Heart left ventricle (tissue), 16 donors: ENCODE measurements around the gene CRACDL. TPM values are rescaled to one million over a fixed set of nuclear protein-coding genes. Genes with fewer than 3 reads are reported as not detected.

Source experiments
- ATAC-seq, 4 donors: fragments of 200-7000 bp; cut with Tn5 transposase; one replicate each; pipeline ENCODE4 v1.9.1; 2020 to 2022; ENCODE audit warnings: moderate library complexity in 4 of 4, mild to moderate bottlenecking in 3 of 4, moderate number of reproducible peaks in 1 of 4
- DNase-seq, 5 donors: peaks; one replicate each; pipeline ENCODE4 v3.0.0-alpha.2; 2020
- H3K27ac ChIP-seq, 12 donors: fragments of 200-600 bp; sonication (generic) in 4 of 12; one replicate each; pipeline versions ENCODE4 v1.5.0 to v1.8.0; 2016 to 2022; ENCODE audit warnings: mild to moderate bottlenecking in 2 of 12
- H3K27me3 ChIP-seq, 9 donors: fragments of 200-600 bp; sonication (generic) in 2 of 9; one replicate each; pipeline versions ENCODE4 v1.5.1 to v1.8.0; 2016 to 2022; ENCODE audit warnings: mild to moderate bottlenecking in 3 of 9
- H3K36me3 ChIP-seq, 9 donors: fragments of 200-600 bp; sonication (generic) in 2 of 9; one replicate each; pipeline versions ENCODE4 v1.5.0 to v1.8.0; 2018 to 2022; ENCODE audit warnings: mild to moderate bottlenecking in 2 of 9
- H3K4me1 ChIP-seq, 12 donors: fragments of 200-600 bp; sonication (generic) in 4 of 12; one replicate each; pipeline versions ENCODE4 v1.5.0 to v1.8.0; 2016 to 2022; ENCODE audit warnings: mild to moderate bottlenecking in 3 of 12
- H3K4me3 ChIP-seq, 12 donors: fragments of 200-600 bp; sonication (generic) in 4 of 12; one replicate each; pipeline versions ENCODE4 v1.5.0 to v1.8.0; 2017 to 2022; ENCODE audit warnings: mild to moderate bottlenecking in 9 of 12, moderate library complexity in 4 of 12
- H3K9me3 ChIP-seq, 12 donors: fragments of 200-600 bp; sonication (generic) in 4 of 12; one replicate each; pipeline versions ENCODE4 v1.5.0 to v1.8.0; 2016 to 2022; ENCODE audit warnings: mild to moderate bottlenecking in 1 of 12
- POLR2A ChIP-seq, 2 donors: fragments of 450-650 bp; IDR thresholded peaks; one replicate each; pipeline ENCODE4 v1.6.1; 2017; ENCODE audit warnings: antibody characterized with exemption in 2 of 2, mild to moderate bottlenecking in 2 of 2, moderate library complexity in 2 of 2
- WGBS, 4 donors: extraction: QIAGEN DNeasy Blood & Tissue Kit in 2 of 4; methylation state at CpG; one replicate each; pipeline versions ENCODE4 v1.1.5 to v1.1.7; 2013 to 2018; 5-methylcytosine and 5-hydroxymethylcytosine counted together
- intact Hi-C, 10 donors: fragments of 100-400 bp; cut with DNase I; formaldehyde crosslinking; loops; one replicate each; pipeline versions ENCODE4 v1.11.1 to v1.14.2; 2022
- polyA plus RNA-seq, 2 donors: library from polyadenylated mRNA; stranded (reverse); fragments of 200-250 nt; gene quantifications; one replicate each; pipeline ENCODE4 v1.2.3, GENCODE V29; 2013
- total RNA-seq, 9 donors: library from RNA; depleted of rRNA in 2 of 9; stranded (reverse); fragments of >200 nt in 2 of 9; fragmentation: NEBNext Ultra II Directional in 3 of 9; extraction: Animal tissue kit (Norgen Biotek cat#: 25700) in 3 of 9; gene quantifications; one replicate each; pipeline versions ENCODE4 v1.1.0 to v1.2.4, GENCODE V29; 2016 to 2023
- TF ChIP-seq, protein P1 (sequence below), 12 donors: fragments of 200-600 bp; sonication (generic) in 4 of 12; IDR thresholded peaks; one replicate each; pipeline versions ENCODE4 v1.5.0 to v1.8.0; 2018 to 2022; ENCODE audit warnings: antibody characterized with exemption in 12 of 12, mild to moderate bottlenecking in 5 of 12
- donor health status: ischemic (EF 13 %, LVEDD 7.1; RV severe dilation, severe dysfunction).
- donor health status: healthy with polysubstance abuse.
- donor health status: DM: no; HTN: yes; CAD: no.
- donor health status: DM: no; HTN: no; CAD: no.
- donor health status: ischemic (EF 25% LVEDD 6.9; RV normal size, moderate dysfunction).
- donor health status: ischemic (EF 25% LVEDD 5.7; RV mildly dilated, moderate dysfunction).
- donor health status: healthy.
- donor health status: DM: yes; HTN: yes; CAD: no.
- donor health status: ischemic (EF 35%, LVEDD 5.7; RV mildly dilated, moderate dysfunction).
- donor health status: nonischemic (EF 11% LVEDD 7.7; RV severe dilation, severe dysfunction).
- donor health status: DM: yes; HTN: yes; CAD: no.
- donor health status: PGD.
- donor health status: ischemic (EF 29% LVEDD 5.4; RV normal size, mild dysfunction).
- donor health status: nonischemic (EF 23%, LVEDD 6.1; RV moderate dilation, normal function).

The CRACDL gene
- total and polyA plus RNA-seq, 11 donors, result 1.1 to 7.4 (median 2.9) TPM

DNA sequence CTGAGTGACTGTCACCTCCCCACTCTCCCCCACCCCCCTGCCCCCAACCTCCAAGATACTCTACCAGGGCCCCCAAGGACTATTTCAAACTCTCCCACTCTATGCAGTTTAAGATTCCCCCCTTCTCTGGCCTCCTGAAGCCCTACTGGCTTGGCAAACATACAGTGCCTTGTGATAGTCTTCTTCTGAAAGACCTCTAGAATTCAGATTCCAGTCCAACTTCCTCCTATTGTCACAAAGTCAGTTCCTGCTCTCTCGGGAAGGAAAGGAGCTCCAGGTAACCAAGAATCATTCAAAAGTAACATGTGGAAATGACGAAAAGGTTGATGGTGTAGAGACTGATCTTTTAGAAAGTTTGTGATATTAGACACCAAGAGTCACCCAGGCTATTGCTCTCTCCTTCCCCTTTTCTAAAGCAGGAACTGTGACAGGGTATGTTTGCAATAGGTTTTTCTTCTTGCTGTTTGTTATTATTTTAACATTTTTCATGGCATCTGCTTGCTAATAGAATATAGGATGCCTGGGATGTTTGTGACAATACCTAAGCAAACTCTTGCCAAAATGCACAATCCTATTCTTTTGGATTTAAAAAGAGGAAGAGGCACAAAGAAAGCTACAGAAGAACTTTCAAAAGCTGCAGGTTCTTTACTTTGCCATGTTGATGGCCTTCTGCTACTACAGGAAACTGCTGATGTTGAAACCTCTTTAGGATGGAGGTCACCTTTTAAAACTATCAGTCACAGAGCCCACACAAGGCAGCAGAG is 111.6 kb downstream of the CRACDL start:
- Histone ChIP-seq H3K27ac (peak overlapping the region; percentile 76 to 98 (median 92)), H3K4me3 (no peak overlapping the region), H3K9me3 (no peaks in the 10 kb centered on the region), H3K36me3 (no peaks in the 10 kb centered on the region), H3K27me3 (peaks cover 0 to 7% (median 0%) of the 10 kb centered on the region in 9 donors), H3K4me1 (peaks cover 0 to 57% (median 27%) of the 10 kb centered on the region in 12 donors)
- whole genome bisulfite sequencing, 4 donors, result 41 to 66% (median 57%) methylated on average over 2 of the region's 2 CpGs
- no peak for TF ChIP-seq POLR2A (IDR thresholded peaks at IDR 0.05)
- TF ChIP-seq, protein P1, sequence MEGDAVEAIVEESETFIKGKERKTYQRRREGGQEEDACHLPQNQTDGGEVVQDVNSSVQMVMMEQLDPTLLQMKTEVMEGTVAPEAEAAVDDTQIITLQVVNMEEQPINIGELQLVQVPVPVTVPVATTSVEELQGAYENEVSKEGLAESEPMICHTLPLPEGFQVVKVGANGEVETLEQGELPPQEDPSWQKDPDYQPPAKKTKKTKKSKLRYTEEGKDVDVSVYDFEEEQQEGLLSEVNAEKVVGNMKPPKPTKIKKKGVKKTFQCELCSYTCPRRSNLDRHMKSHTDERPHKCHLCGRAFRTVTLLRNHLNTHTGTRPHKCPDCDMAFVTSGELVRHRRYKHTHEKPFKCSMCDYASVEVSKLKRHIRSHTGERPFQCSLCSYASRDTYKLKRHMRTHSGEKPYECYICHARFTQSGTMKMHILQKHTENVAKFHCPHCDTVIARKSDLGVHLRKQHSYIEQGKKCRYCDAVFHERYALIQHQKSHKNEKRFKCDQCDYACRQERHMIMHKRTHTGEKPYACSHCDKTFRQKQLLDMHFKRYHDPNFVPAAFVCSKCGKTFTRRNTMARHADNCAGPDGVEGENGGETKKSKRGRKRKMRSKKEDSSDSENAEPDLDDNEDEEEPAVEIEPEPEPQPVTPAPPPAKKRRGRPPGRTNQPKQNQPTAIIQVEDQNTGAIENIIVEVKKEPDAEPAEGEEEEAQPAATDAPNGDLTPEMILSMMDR (IDR thresholded peaks at IDR 0.05), result no peak
- intact Hi-C loops, result loop anchor here in 7 of 10 donors (5.0 to 10.0 kb wide), 5 partner anchors 67 to 410 kb away; partner anchors contain the start of gene MGAT4A (in 4 of the 7)
- ATAC-seq (peak in 2 of 4 donors; percentile 29 to 67), DNase-seq (no peak)

DNA sequence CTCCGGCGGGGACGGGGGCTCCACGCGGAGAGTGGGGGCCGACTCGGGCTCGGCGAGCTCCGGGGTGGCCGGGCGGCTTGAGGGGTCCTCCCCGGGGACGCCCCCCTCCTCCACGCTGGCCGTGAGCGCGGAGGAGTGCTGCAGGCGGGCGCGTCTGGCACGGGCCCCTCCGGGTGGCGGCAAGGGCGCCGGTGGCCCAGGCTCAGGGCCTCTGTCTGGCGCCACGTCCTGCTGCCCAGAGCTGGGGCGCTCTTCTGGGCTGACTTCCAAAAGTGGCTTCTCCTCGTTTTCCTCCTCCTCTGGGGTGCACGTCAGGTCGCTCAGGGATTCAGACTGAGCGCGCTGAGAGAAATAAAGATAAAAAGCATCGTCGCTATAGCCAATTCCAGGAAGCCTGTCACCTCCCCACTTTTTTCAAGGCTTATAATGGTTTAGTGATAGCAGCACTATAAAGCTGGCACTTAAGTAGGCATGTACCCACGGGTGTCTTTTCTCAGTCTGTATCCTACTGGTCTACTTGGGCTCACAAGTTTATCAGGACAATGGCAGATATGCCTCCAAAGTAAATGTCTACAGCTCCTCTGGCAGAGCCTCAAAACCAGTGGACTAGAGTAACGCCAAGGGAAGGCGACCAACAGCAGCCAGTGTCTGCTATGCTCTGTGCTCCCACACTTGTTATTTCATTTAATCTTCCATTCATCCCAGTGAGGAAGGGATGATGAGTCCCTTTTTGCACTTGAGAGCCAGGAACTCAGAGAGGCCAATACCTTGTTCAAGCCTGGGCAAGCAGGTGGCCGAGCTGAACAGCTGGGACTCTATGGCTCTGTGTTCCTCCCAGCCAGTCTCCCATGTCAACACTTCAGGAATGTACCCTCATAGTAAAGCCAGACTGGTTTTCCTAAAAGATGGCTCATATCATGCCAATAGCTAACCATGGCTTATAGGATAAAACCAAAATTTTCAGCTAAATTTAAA is 112.5 kb downstream of the CRACDL start:
- no peaks in the 10 kb centered on the region for H3K9me3 ChIP-seq
- H3K4me3 ChIP-seq, result peak overlapping the region; percentile 38 to 68 (median 54)
- ATAC-seq, result peak in 3 of 4 donors; percentile 43 to 66 (median 63)
- intact Hi-C loops, result loop anchor here in 7 of 10 donors (2.0 to 10.0 kb wide), 7 partner anchors 66 to 409 kb away; partner anchors contain the start of gene MGAT4A (in 4 of the 7)
- TF ChIP-seq, protein P1 (IDR thresholded peaks at IDR 0.05), result no peak
- no peak for TF ChIP-seq POLR2A (IDR thresholded peaks at IDR 0.05)
- 7 to 16% (median 11%) methylated on average over 14 to 40 of the region's 40 CpGs for WGBS, 4 donors
- H3K27ac ChIP-seq, result peak overlapping the region; percentile 76 to 98 (median 92)
- peaks cover 0 to 7% (median 0%) of the 10 kb centered on the region in 9 donors for H3K27me3 ChIP-seq
- peak in 3 of 5 donors; percentile 41 to 50 (median 48) for DNase-seq
- peaks cover 0 to 56% (median 26%) of the 10 kb centered on the region in 12 donors for H3K4me1 ChIP-seq
- H3K36me3 ChIP-seq, result no peaks in the 10 kb centered on the region

DNA sequence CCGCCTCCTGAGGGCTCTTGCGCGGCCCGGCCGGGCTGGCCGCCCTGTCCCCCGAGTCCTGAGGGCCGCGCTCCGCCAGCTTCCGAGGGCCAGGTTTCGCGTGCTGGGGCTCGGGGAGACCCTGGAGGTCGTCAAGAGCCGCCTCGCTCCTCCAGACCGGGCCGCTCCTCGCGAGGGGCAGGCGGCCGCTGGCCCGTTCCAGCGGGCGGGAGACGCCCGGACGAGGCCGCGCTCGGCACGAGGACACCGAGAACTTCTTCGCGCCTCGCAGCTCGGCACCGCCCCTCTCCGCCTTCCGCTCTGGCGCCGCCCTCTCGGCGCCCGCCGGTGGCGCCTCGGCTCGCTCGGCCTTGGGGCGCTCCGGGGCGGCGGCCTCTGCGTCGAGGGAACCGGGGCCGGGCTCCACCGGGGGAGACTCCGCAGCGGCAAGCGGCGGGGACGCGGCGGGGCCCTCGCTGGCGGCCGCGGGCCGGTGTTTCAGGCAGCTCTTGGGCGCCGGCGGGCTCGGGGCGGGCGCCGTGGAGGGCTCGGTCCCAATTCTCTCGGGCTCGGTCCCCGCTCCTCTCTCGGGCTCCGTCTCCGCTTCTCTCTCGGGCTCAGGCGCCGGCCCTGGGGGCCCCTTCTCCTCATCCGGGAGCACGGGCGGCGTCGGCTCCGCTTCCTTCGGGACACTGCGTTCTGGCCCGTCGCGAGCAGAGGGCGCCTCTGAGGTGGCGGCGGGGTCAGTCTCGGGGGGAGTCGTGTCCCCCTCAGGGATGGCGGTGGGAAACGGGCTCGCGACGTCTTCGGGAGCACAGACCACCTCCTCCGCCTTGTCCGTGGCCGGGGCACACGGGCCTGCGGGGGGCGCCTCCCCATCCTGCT is 113.5 kb downstream of the CRACDL start:
- intact Hi-C loops, result loop anchor here in 7 of 10 donors (2.0 to 10.0 kb wide), 7 partner anchors 65 to 408 kb away; partner anchors contain the start of gene MGAT4A (in 4 of the 7)
- 6 to 29% (median 13%) methylated on average over 38 to 117 of the region's 117 CpGs for WGBS, 4 donors
- ATAC-seq (peak; percentile 77 to 89 (median 82)), DNase-seq (peak; percentile 74 to 87 (median 78))
- no peaks in the 10 kb centered on the region for H3K9me3 ChIP-seq
- no peaks in the 10 kb centered on the region for H3K36me3 ChIP-seq
- H3K27me3 ChIP-seq, result peaks cover 0 to 7% (median 0%) of the 10 kb centered on the region in 9 donors
- TF ChIP-seq, protein P1 (IDR thresholded peaks at IDR 0.05), result peak in 9 of 12 donors; percentile 18 to 54 (median 35)
- peak in 1 of 2 donors; percentile 28 for TF ChIP-seq POLR2A (IDR thresholded peaks at IDR 0.05)
- peak overlapping the region; percentile 76 to 98 (median 92) for H3K27ac ChIP-seq
- H3K4me1 ChIP-seq, result peaks cover 0 to 59% (median 31%) of the 10 kb centered on the region in 12 donors
- peak overlapping the region; percentile 38 to 68 (median 54) for H3K4me3 ChIP-seq
